ENCODE data around the gene PI4K2B. TPM values are rescaled to one million over a fixed set of nuclear protein-coding genes. Genes with fewer than 3 reads are reported as not detected.
A peak's percentile ranks its signal among the peaks of the same experiment; 100 is the strongest.

PI4K2B gene
- total RNA-seq, 1 experiment from 2014 or later = 13.3 TPM

- Histone ChIP-seq H3K27ac (ENCODE audit: low read length) (no peak overlapping the region), H3K4me3 (ENCODE audit: low read length) (no peak overlapping the region), H3K79me2 (ENCODE audit: low read length) (no peaks in the 10 kb centered on the region), H3K27me3 (ENCODE audit: low read length) (no peaks in the 10 kb centered on the region), H2AFZ (ENCODE audit: low read length) (no peak overlapping the region), H3K9me3 (ENCODE audit: low read length) (peaks cover 11% of the 10 kb centered on the region), H4K20me1 (ENCODE audit: low read length) (no peaks in the 10 kb centered on the region), H3F3A (ENCODE audit: low read length, unreplicated experiment) (no peaks in the 10 kb centered on the region), H3K9ac (ENCODE audit: low read length) (no peak overlapping the region), H3K36me3 (ENCODE audit: low read depth, low read length) (no peaks in the 10 kb centered on the region; the same call in 1 of the 2 replicates), H3K4me2 (ENCODE audit: low read length) (no peak overlapping the region), H3K9me2 (replicated peaks; ENCODE audit: low read length) (no peaks in the 10 kb centered on the region), H3K4me1 (ENCODE audit: insufficient read depth, low read length) (no peaks in the 10 kb centered on the region)
- DNase-seq = no peak
- no peak for ATAC-seq
- BruUV-seq (replicated peaks) = no TSS peak
- ChIA-PET POLR2A (ENCODE audit: unreplicated experiment) (no interaction called here), CTCF (no interaction called here)
- intact Hi-C loops (cut with micrococcal nuclease) = no loop called here
- TF ChIP-seq EZH2 (IDR thresholded peaks at IDR 0.05; ENCODE audit: low read length, unreplicated experiment) (no peak), EZH2phosphoT487 (IDR thresholded peaks at IDR 0.05; ENCODE audit: borderline replicate concordance, low read length) (no peak), CTCF (conservative IDR thresholded peaks at IDR 0.05; ENCODE audit: low read depth, low read length) (no peak)
Measured at GRCh38 chr4:25221377-25221776, 12.5 kb upstream of the PI4K2B start.

- TF ChIP-seq EZH2phosphoT487 (IDR thresholded peaks at IDR 0.05; ENCODE audit: borderline replicate concordance, low read length) (no peak), CTCF (conservative IDR thresholded peaks at IDR 0.05; ENCODE audit: low read depth, low read length) (no peak), EZH2 (IDR thresholded peaks at IDR 0.05; ENCODE audit: low read length, unreplicated experiment) (no peak)
- no TSS peak for BruUV-seq (replicated peaks)
- Histone ChIP-seq H3K4me2 (ENCODE audit: low read length) (no peak overlapping the region), H2AFZ (ENCODE audit: low read length) (no peak overlapping the region), H3F3A (ENCODE audit: low read length, unreplicated experiment) (no peaks in the 10 kb centered on the region), H3K9me3 (ENCODE audit: low read length) (peaks cover 11% of the 10 kb centered on the region), H3K27me3 (ENCODE audit: low read length) (no peaks in the 10 kb centered on the region), H4K20me1 (ENCODE audit: low read length) (no peaks in the 10 kb centered on the region), H3K9me2 (replicated peaks; ENCODE audit: low read length) (no peaks in the 10 kb centered on the region), H3K27ac (ENCODE audit: low read length) (no peak overlapping the region), H3K79me2 (ENCODE audit: low read length) (no peaks in the 10 kb centered on the region), H3K36me3 (ENCODE audit: low read depth, low read length) (no peaks in the 10 kb centered on the region; the same call in 1 of the 2 replicates), H3K4me1 (ENCODE audit: insufficient read depth, low read length) (no peaks in the 10 kb centered on the region), H3K9ac (ENCODE audit: low read length) (no peak overlapping the region), H3K4me3 (ENCODE audit: low read length) (no peak overlapping the region)
- intact Hi-C loops (cut with micrococcal nuclease) = no loop called here
- DNase-seq (peak; percentile 41), ATAC-seq (no peak)
- POLR2A ChIA-PET (ENCODE audit: unreplicated experiment) = interaction anchor here (0.6 kb wide), 1 partner anchor 8 kb away, joined by 3 read pairs; no protein-coding TSS in a partner anchor
- CTCF ChIA-PET = no interaction called here
Measured at GRCh38 chr4:25223802-25224375, 9.9 kb upstream of the PI4K2B start.

- POLR2A ChIA-PET (ENCODE audit: unreplicated experiment) = interaction anchor here (0.6 kb wide), 1 partner anchor 47 kb away, joined by 5 read pairs; no protein-coding TSS in a partner anchor
- Histone ChIP-seq H4K20me1 (ENCODE audit: low read length) (no peaks in the 10 kb centered on the region), H3K9me2 (replicated peaks; ENCODE audit: low read length) (no peaks in the 10 kb centered on the region), H3K27me3 (ENCODE audit: low read length) (no peaks in the 10 kb centered on the region), H3K4me3 (ENCODE audit: low read length) (no peak overlapping the region), H2AFZ (ENCODE audit: low read length) (no peak overlapping the region), H3K79me2 (ENCODE audit: low read length) (peaks cover under 1% of the 10 kb centered on the region; the same call in 1 of the 2 replicates), H3K36me3 (ENCODE audit: low read depth, low read length) (no peaks in the 10 kb centered on the region), H3K27ac (ENCODE audit: low read length) (no peak overlapping the region), H3F3A (ENCODE audit: low read length, unreplicated experiment) (no peaks in the 10 kb centered on the region), H3K9me3 (ENCODE audit: low read length) (0 out of 2 replicates have a peak, but pooled peaks cover 2% of the 10 kb centered on the region), H3K4me1 (ENCODE audit: insufficient read depth, low read length) (no peaks in the 10 kb centered on the region), H3K9ac (ENCODE audit: low read length) (no peak overlapping the region), H3K4me2 (ENCODE audit: low read length) (no peak overlapping the region)
- TF ChIP-seq CTCF (conservative IDR thresholded peaks at IDR 0.05; ENCODE audit: low read depth, low read length) (no peak), EZH2 (IDR thresholded peaks at IDR 0.05; ENCODE audit: low read length, unreplicated experiment) (no peak), EZH2phosphoT487 (IDR thresholded peaks at IDR 0.05; ENCODE audit: borderline replicate concordance, low read length) (no peak)
- no TSS peak for BruUV-seq (replicated peaks)
- ATAC-seq (no peak), DNase-seq (no peak)
- intact Hi-C loops (cut with micrococcal nuclease) = no loop called here
- CTCF ChIA-PET = no interaction called here
Measured at GRCh38 chr4:25229804-25230203, 4.0 kb upstream of the PI4K2B start.
